Measurements from ENCODE around the gene RSPH6A.

The RSPH6A gene

DNA sequence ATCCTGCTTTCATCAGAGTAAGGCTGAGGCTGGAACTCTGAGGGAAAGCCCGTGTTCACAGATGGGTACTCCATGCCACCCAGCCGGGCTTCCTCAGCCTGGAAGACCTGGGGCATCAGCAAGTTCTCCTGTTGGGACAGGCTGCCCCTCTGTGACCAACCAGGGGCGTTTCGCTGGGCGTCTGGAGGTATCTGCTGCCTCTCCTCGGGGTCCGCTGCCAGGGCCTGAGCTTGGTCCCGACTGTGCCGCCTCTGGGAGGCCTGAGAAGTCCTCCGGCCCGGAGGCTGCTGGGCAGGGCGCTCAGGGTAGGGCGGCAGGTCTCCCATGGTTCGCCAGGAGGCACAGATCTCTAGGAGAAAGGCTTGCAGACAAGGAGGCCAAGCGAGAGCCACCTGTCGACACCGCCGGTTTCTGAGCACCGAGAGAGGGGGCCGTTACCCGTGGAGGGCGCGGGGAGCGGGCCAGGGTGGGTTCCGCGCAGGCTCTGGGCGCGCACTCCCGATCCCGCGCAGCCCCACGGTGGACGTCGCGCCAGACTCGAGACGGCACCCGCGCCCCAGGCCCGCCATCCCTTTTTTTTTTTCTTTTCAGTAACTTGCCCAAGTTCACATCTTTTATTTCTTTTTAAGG lies at the start of gene RSPH6A:
Gene RSPH6A (minus strand): TSS at position 458 of the 630 bp plus-strand sequence. CDS start 132 bp downstream, at position 326.
- DNase-seq: no peak

- DNase-seq: peak; percentile 55
Measured at GRCh38 chr19:45864629-45865082, 49.5 kb upstream of the RSPH6A start.

DNA sequence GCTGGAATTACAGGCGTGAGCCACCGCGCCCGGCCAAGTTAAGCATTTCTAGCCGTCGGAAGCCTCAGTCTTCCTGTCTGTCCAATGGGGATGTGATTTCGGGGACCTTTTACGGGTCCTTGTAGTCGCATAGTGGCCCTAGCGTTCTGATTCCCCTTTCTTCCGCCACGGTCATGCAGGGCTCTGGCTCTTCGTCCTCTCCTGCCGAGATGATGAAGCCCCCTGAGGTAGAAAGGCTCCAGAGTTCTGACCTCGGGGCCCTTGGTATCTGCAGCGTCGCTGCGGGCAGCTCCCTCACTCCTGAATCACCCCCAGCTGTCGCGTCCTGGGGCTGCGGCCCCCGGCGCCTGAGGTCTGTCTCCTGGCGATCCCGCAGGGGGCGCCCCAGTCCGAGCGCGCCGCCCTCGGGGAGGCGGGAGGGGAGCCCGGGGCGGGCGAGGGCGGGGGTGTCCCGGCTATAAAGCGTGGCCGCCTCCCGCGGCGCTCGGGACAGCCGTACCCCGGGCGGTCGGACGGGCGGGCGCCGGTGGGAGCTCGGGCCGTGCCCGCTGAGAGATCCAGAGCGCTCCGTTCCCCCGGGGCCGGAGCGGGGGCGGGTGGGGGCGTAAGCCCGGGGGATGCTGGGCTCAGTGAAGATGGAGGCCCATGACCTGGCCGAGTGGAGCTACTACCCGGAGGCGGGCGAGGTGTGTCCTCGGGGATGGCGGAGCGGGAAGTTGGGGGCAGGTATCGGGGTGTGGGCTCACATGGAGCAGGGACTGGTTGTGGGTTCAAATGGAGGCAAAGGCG lies 48.9 kb upstream of the RSPH6A start, which contains the start of gene FOXA3:
Gene FOXA3 (plus strand): TSS at position 487 of the 789 bp plus-strand sequence. CDS start 131 bp downstream, at position 618.
- peak; percentile 62 for DNase-seq

GRCh38 chr19:45863335-45863839 lies 48.3 kb upstream of the RSPH6A start:
- DNase-seq: no peak

GRCh38 chr19:45862564-45863334 lies 47.6 kb upstream of the RSPH6A start, which contains the start of gene SYMPK:
SYMPK (minus strand) TSS chr19:45863147; CDS start chr19:45854495, 8,652 bp downstream.
- peak; percentile 99 for DNase-seq

DNA sequence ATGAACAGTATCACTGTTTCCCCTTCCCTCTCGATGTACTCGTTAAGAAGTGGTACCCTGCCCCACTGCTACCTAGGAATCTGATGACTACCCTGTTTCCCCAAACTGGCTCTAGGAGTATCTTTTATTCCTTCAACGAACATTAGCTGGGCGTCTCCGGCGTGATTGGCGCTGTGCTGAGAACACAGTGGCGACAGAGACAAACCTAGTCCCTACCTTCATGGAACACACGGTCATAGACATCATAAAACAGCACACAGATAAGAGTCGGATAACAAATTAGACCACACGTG lies 47.1 kb upstream of the RSPH6A start:
- no peak for DNase-seq

DNA sequence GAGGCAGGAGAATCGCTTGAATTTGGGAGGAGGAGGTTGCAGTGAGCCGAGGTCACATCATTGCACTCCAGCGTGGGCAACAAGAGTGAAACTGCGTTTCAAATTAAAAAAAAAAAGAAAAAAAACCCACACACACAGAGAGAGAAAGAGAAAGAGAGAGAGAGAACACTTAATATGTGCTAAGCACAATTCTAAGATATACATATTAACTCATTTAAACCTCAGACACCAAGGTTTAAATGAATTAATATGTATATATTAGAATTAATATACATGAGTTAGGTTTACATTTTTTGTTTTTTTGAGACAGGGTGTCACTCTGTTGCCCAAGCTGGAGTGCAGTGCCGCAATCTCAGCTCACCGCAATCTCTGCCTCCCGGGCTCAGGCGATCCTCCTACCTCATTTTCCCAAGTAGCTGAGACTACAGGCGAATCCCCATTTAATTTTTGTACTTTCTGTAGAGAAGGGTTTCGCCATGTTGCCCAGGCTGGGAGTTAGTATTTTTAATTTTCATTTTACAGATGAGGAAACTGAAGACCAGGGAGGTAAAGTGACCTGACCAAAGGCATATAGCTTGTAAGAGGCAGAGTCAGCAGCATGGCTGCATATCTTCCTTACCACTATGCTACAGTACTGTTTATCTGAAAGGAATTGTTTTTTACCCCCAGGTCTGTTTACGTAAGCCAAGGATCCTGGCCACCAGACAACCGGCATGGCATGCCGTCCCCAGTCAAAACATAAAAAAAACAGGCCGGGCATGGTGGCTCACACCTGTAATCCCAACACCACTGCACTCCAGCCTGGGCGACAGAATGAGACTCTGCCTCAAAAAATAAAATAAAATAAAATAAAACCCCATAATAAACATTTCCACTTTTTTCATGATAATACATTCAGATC lies 45.5 kb upstream of the RSPH6A start:
- no peak for DNase-seq

- no peak for DNase-seq
Measured at GRCh38 chr19:45854167-45854778, 39.2 kb upstream of the RSPH6A start.

GRCh38 chr19:45852983-45853382 lies 37.9 kb upstream of the RSPH6A start:
- DNase-seq: peak; percentile 81

- DNase-seq: no peak
Measured at GRCh38 chr19:45852145-45852750, 37.1 kb upstream of the RSPH6A start.

DNA sequence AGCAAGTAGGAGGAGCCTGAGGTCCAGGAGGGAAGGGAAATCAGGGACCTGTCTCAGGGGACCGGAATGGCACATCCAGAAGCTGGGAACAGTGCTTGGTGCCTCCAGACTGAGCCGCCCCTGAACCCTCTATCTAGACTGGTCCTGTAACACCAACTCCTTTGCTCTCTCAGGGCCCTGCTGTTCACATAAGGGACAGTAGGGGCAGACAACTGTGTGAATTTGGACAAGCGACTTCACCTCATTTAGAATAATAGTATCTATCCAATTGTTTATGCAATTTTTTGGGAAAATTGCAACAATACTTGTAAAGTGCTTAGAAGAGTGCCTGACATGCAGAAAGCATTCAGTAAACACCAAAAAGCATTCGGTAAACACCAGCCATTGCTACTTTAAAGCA lies 33.8 kb upstream of the RSPH6A start:
- no peak for DNase-seq

DNA sequence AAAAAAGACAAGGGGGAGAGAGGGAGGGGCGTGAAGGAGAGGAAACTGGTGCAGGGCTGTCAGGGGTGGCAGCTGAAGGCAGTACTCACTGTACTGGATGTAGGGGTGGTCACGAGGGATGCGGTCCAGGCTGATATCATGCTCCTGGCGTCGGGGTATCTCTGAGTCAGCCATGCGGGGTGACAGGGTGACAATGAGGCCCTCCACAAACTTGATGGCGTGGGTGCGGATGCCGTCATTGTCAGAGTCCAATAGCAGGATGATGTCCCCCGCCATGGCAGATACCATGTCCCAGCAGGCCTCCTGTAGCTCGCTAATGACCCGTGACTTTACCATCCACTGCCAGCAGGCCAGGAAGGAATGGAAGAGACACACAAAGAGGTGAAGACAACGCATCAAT lies 32.6 kb upstream of the RSPH6A start:
- DNase-seq: no peak

- no peak for DNase-seq
Measured at GRCh38 chr19:45842198-45842597, 27.1 kb upstream of the RSPH6A start.

- no peak for DNase-seq
Measured at GRCh38 chr19:45834970-45835369, 19.9 kb upstream of the RSPH6A start.

DNA sequence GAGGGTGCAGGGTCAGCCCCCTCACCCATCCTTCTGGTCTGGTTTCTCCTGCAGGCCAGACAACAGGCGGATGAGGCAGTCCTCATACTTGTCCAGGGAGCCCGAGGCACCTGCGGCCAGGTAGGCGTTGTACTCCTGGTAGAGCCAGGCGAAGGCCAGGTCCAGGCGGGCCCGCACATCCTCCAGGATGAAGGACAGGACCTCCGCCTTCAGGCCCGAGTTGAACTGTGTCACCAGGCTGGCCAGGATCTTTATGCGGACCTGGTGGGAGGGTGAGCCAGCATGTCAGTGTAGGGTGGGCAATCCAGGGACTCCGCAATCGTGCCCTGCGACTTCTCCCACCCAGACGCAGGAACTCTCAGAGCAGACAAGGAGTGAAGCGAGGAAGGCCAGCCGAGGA lies 13.8 kb upstream of the RSPH6A start:
- DNase-seq: no peak

GRCh38 chr19:45828523-45828922 lies 13.4 kb upstream of the RSPH6A start:
- DNase-seq: no peak

DNA sequence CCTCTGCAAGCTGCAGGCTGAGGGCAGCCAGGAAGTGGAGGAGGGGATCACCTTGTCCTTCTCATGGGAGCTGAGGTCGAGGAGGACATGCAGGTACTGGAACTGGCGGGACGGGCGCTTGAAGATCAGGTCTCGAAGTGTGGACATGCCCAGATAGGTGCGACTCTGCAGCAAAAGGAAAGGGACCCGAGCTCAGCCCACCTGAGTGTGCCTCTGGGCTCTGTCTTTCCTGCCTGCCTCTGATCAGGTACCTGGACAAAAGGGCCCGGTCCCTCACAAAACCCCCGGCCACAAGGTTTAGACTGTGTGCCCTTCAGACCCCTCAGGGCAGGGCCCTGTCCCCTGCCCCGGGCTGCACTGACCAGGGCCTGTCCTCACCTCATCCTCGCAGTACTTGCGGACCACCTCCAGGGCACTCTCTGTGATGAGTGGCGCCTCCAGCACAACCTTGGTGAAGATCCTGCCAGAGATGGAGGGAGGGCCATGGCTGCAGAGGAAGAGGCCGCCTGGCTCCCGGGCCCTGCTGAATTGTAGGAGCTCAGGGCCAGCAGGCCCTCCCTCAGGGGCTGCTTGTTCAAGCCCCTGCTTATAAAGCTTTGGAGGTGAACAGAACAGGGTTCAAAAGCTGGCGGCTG lies 12.5 kb upstream of the RSPH6A start:
- no peak for DNase-seq

GRCh38 chr19:45826934-45827333 lies 11.8 kb upstream of the RSPH6A start:
- no peak for DNase-seq

DNA sequence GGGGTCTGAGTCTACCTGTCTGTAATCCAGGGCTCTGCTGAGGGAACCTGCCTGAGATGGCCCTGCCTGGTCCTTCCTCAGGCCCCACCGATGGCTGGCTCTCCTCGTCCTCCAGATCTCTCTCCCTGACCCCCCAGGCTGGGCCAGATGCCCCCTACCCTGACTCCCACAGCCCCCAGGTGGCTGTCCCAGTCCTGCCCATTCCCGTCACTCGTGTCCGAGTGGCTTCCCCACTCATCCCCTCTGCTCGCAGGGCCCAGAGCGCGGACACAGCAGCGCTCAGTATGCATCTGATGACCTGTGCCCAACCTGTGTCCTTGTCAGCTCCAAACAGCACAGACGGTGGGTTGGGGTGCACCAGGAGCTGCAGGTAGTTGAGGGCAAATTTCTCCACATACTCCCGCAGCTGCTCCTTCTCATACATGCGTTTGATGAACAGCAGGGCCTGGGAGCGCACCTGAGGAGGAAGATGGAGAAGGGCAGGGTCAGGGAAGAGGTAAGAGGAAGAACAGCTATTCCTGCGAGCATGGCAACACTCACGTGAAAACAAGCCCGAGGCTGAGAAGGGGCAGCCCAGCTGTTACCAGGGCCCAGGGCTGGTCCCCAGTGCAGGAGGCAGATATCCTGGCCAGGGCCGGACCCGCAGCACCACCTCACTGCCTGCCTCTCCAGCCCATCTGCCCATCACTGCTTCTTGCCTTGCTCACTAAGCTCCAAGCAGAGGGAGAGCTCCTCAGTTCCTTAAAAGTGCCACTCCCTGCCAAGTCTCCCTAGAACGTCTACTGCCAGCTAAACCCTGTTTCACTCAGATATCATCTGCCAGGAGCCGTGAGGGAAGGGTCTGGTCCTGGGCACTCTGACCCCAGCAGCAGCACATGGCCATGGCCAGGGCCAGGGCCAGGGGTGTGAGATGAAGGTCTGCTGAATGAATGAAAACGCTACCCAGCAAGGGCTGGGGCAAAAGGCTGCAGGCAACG lies 11.1 kb upstream of the RSPH6A start:
- DNase-seq: no peak

GRCh38 chr19:45825263-45825605 lies 10.1 kb upstream of the RSPH6A start:
- DNase-seq: no peak

All from NCI-H510A treated with DMSO at 0.1 percent for 48 hours (cell line).